ENCODE results near the gene PHACTR2. TPM values are rescaled to one million over a fixed set of nuclear protein-coding genes. Genes with fewer than 3 reads are reported as not detected.

The PHACTR2 gene
- total and polyA plus RNA-seq, 10 of the 15 experiments (the other 5 are each of a cell fraction or from before 2014, with no cell fraction given) = 1.4 to 19.1 (median 5.3) TPM

DNA sequence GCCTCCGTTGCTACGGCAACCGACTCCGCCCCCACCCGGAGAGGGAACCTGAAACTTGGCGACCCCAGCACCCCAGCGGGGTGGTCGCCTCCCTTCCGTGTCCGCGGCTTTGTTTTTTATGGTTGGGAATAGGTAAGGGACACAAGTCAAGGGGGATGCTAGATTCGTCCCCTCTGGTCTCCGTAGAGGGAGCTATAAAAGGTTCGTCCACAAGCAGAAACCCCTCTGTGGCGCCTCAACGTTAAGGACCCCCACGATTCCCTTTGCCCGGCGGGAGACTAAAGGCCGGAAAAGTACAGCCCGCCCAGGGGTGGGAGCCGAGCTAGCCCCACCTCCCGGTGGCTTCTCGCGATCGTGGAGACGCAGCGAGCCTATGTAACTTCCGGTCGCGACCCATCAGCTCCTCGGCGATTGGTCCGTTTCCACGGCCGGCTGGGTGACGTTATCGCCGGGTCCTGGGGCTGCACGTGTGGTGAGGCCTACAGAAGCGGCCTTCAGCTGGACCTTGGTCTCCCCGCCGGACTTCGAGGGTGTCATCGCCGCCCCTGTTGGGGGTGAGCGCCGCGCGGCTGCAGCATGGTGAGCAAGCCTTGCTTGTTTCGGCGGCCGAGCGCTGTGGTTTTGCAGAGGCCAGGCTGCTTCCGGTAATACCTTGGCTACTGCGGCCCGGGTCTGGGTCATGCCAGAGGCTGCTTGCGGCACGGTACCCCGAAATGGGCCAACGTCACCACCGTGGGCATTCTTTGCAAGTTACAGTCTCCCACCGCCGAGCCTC lies 165.3 kb downstream of the PHACTR2 start, which contains the start of gene LTV1 (continued):
- TF ChIP-seq, protein P1, sequence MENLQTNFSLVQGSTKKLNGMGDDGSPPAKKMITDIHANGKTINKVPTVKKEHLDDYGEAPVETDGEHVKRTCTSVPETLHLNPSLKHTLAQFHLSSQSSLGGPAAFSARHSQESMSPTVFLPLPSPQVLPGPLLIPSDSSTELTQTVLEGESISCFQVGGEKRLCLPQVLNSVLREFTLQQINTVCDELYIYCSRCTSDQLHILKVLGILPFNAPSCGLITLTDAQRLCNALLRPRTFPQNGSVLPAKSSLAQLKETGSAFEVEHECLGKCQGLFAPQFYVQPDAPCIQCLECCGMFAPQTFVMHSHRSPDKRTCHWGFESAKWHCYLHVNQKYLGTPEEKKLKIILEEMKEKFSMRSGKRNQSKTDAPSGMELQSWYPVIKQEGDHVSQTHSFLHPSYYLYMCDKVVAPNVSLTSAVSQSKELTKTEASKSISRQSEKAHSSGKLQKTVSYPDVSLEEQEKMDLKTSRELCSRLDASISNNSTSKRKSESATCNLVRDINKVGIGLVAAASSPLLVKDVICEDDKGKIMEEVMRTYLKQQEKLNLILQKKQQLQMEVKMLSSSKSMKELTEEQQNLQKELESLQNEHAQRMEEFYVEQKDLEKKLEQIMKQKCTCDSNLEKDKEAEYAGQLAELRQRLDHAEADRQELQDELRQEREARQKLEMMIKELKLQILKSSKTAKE (IDR thresholded peaks at IDR 0.05; ENCODE audit: low read depth, poor library complexity, severe bottlenecking) = no peak
- TF ChIP-seq HCFC1 (IDR thresholded peaks at IDR 0.05; ENCODE audit: low read length) = peak; percentile 31; the same call in 1 of the 2 replicates
- TF ChIP-seq CREM (IDR thresholded peaks at IDR 0.05; ENCODE audit: low read depth) = peak; percentile 89
- TF ChIP-seq, protein P2, sequence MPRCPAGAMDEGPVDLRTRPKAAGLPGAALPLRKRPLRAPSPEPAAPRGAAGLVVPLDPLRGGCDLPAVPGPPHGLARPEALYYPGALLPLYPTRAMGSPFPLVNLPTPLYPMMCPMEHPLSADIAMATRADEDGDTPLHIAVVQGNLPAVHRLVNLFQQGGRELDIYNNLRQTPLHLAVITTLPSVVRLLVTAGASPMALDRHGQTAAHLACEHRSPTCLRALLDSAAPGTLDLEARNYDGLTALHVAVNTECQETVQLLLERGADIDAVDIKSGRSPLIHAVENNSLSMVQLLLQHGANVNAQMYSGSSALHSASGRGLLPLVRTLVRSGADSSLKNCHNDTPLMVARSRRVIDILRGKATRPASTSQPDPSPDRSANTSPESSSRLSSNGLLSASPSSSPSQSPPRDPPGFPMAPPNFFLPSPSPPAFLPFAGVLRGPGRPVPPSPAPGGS (IDR thresholded peaks at IDR 0.05; ENCODE audit: borderline replicate concordance, insufficient read depth, low read depth, low read length, poor library complexity, severe bottlenecking) = no peak
- no peak for TF ChIP-seq SPI1 (IDR thresholded peaks at IDR 0.05; ENCODE audit: borderline replicate concordance, insufficient read depth, low read depth, low read length)
- TF ChIP-seq, protein P3, sequence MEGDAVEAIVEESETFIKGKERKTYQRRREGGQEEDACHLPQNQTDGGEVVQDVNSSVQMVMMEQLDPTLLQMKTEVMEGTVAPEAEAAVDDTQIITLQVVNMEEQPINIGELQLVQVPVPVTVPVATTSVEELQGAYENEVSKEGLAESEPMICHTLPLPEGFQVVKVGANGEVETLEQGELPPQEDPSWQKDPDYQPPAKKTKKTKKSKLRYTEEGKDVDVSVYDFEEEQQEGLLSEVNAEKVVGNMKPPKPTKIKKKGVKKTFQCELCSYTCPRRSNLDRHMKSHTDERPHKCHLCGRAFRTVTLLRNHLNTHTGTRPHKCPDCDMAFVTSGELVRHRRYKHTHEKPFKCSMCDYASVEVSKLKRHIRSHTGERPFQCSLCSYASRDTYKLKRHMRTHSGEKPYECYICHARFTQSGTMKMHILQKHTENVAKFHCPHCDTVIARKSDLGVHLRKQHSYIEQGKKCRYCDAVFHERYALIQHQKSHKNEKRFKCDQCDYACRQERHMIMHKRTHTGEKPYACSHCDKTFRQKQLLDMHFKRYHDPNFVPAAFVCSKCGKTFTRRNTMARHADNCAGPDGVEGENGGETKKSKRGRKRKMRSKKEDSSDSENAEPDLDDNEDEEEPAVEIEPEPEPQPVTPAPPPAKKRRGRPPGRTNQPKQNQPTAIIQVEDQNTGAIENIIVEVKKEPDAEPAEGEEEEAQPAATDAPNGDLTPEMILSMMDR (IDR thresholded peaks at IDR 0.05 in 2 of 3, conservative IDR thresholded peaks at IDR 0.05 in 1 of 3; ENCODE audit: control insufficient read depth in 2 of 3, extremely low read depth in 1 of 3, insufficient read depth in 1 of 3, low read depth in 3 of 3, low read length in 3 of 3) = no peak
- TF ChIP-seq KAT2A (conservative IDR thresholded peaks at IDR 0.05; ENCODE audit: control insufficient read depth, low read depth, low read length) = no peak
- TF ChIP-seq, protein P4, sequence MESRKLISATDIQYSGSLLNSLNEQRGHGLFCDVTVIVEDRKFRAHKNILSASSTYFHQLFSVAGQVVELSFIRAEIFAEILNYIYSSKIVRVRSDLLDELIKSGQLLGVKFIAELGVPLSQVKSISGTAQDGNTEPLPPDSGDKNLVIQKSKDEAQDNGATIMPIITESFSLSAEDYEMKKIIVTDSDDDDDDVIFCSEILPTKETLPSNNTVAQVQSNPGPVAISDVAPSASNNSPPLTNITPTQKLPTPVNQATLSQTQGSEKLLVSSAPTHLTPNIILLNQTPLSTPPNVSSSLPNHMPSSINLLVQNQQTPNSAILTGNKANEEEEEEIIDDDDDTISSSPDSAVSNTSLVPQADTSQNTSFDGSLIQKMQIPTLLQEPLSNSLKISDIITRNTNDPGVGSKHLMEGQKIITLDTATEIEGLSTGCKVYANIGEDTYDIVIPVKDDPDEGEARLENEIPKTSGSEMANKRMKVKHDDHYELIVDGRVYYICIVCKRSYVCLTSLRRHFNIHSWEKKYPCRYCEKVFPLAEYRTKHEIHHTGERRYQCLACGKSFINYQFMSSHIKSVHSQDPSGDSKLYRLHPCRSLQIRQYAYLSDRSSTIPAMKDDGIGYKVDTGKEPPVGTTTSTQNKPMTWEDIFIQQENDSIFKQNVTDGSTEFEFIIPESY (IDR thresholded peaks at IDR 0.05) = no peak
- TF ChIP-seq GABPA (IDR thresholded peaks at IDR 0.05; ENCODE audit: low read depth) = peak; percentile 83
- TF ChIP-seq NR2C2 (IDR thresholded peaks at IDR 0.05; ENCODE audit: borderline replicate concordance, control insufficient read depth, insufficient read length, low read depth) = no peak
- TF ChIP-seq POLR2AphosphoS2 (IDR thresholded peaks at IDR 0.05; ENCODE audit: low read depth, low read length) = peak; percentile 91
- peak; percentile 99 to 100 for TF ChIP-seq BHLHE40 (IDR thresholded peaks at IDR 0.05; ENCODE audit: borderline replicate concordance in 1 of 2, low read depth in 2 of 2, low read length in 1 of 2)
- TF ChIP-seq RAD21 (IDR thresholded peaks at IDR 0.05; ENCODE audit: insufficient read depth, low read depth, low read length) = no peak
- TF ChIP-seq BACH1 (IDR thresholded peaks at IDR 0.05; ENCODE audit: borderline replicate concordance) = peak; percentile 77
- TF ChIP-seq, protein P5, sequence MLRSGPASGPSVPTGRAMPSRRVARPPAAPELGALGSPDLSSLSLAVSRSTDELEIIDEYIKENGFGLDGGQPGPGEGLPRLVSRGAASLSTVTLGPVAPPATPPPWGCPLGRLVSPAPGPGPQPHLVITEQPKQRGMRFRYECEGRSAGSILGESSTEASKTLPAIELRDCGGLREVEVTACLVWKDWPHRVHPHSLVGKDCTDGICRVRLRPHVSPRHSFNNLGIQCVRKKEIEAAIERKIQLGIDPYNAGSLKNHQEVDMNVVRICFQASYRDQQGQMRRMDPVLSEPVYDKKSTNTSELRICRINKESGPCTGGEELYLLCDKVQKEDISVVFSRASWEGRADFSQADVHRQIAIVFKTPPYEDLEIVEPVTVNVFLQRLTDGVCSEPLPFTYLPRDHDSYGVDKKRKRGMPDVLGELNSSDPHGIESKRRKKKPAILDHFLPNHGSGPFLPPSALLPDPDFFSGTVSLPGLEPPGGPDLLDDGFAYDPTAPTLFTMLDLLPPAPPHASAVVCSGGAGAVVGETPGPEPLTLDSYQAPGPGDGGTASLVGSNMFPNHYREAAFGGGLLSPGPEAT (IDR thresholded peaks at IDR 0.05; ENCODE audit: low read depth) = peak; percentile 67; the same call in 1 of the 2 replicates
- peak; percentile 89 for TF ChIP-seq POLR2AphosphoS5 (IDR thresholded peaks at IDR 0.05; ENCODE audit: low read length)
- TF ChIP-seq ELK1 (IDR thresholded peaks at IDR 0.05; ENCODE audit: low read depth, low read length) = peak; percentile 80
